Activated CD4-positive, alpha-beta T cell treated with anti-CD3 and anti-CD28 coated beads, Interleukin-2, amount 10 ng/mL, durations not matched to agents 24 days and 14 days (primary cell): ENCODE results near the gene ADCY3. TPM values are rescaled to one million over a fixed set of nuclear protein-coding genes. Genes with fewer than 3 reads are reported as not detected.
"Not testable (repeated sequence)": the region's sequence is repeated elsewhere in the genome, so short reads cannot be mapped to it uniquely, and the experiment has no call there.

Experiments
- DNase-seq: peaks from one replicate; pipeline ENCODE4 v3.0.0; 2022
- H3K27ac Mint-ChIP-seq: one replicate; pipeline ENCODE4 v1.8.0; 2022; ENCODE audit warnings: mild to moderate bottlenecking, mixed read lengths
- H3K27me3 Mint-ChIP-seq: one replicate; pipeline ENCODE4 v1.8.0; 2022; ENCODE audit warnings: mixed read lengths
- H3K36me3 Mint-ChIP-seq: one replicate; pipeline ENCODE4 v1.8.0; 2022; ENCODE audit warnings: low read depth, mild to moderate bottlenecking, mixed read lengths
- H3K4me1 Mint-ChIP-seq: one replicate; pipeline ENCODE4 v1.8.0; 2021; ENCODE audit warnings: mixed read lengths
- H3K4me3 Mint-ChIP-seq: one replicate; pipeline ENCODE4 v1.8.0; 2022; ENCODE audit warnings: mild to moderate bottlenecking, moderate library complexity, mixed read lengths
- H3K9me3 Mint-ChIP-seq: one replicate; pipeline ENCODE4 v1.8.0; 2021; ENCODE audit warnings: mixed read lengths
- intact Hi-C: fragments of 100-400 bp; cut with micrococcal nuclease; formaldehyde crosslinking; loops from one replicate; pipeline ENCODE4 v1.15.1; 2023
- total RNA-seq: library from RNA; stranded (reverse); gene quantifications from 2 replicates; pipeline ENCODE4 v1.2.3, GENCODE V29; 2022

Gene ADCY3
- total RNA-seq, 1 donor from 2014 or later = 108 TPM

GRCh38 chr2:24838541-24838940, 81.5 kb downstream of the ADCY3 start:
- no peaks in the 10 kb centered on the region for H3K27me3 Mint-ChIP-seq
- H3K4me1 Mint-ChIP-seq = no peaks in the 10 kb centered on the region
- peaks cover 20% of the 10 kb centered on the region for H3K36me3 Mint-ChIP-seq
- no peak for DNase-seq
- H3K9me3 Mint-ChIP-seq = no peaks in the 10 kb centered on the region
- intact Hi-C loops = no loop called here
- H3K4me3 Mint-ChIP-seq = no peak overlapping the region
- H3K27ac Mint-ChIP-seq = no peak overlapping the region

GRCh38 chr2:24837996-24838513, 82.0 kb downstream of the ADCY3 start:
- H3K27me3 Mint-ChIP-seq = no peaks in the 10 kb centered on the region
- no peak overlapping the region for H3K27ac Mint-ChIP-seq
- DNase-seq = no peak
- no peaks in the 10 kb centered on the region for H3K4me1 Mint-ChIP-seq
- intact Hi-C loops = no loop called here
- H3K36me3 Mint-ChIP-seq = peaks cover 23% of the 10 kb centered on the region
- no peaks in the 10 kb centered on the region for H3K9me3 Mint-ChIP-seq
- H3K4me3 Mint-ChIP-seq = no peak overlapping the region

- DNase-seq = no peak
- H3K27ac Mint-ChIP-seq = no peak overlapping the region
- intact Hi-C loops = no loop called here
- H3K4me1 Mint-ChIP-seq = no peaks in the 10 kb centered on the region
- H3K9me3 Mint-ChIP-seq = no peaks in the 10 kb centered on the region
- no peak overlapping the region for H3K4me3 Mint-ChIP-seq
- no peaks in the 10 kb centered on the region for H3K27me3 Mint-ChIP-seq
- peaks cover 23% of the 10 kb centered on the region for H3K36me3 Mint-ChIP-seq
These were observed 83.3 kb downstream of the ADCY3 start for GRCh38 chr2:24836706-24837105.

GRCh38 chr2:24836206-24836605, 83.8 kb downstream of the ADCY3 start:
- H3K9me3 Mint-ChIP-seq = no peaks in the 10 kb centered on the region
- no peak overlapping the region for H3K27ac Mint-ChIP-seq
- no peaks in the 10 kb centered on the region for H3K4me1 Mint-ChIP-seq
- no peak overlapping the region for H3K4me3 Mint-ChIP-seq
- intact Hi-C loops = no loop called here
- DNase-seq = no peak
- H3K36me3 Mint-ChIP-seq = peaks cover 23% of the 10 kb centered on the region
- no peaks in the 10 kb centered on the region for H3K27me3 Mint-ChIP-seq

GRCh38 chr2:24835411-24835810, 84.6 kb downstream of the ADCY3 start:
- peaks cover 23% of the 10 kb centered on the region for H3K36me3 Mint-ChIP-seq
- not testable (repeated sequence) for H3K4me3 Mint-ChIP-seq, H3K27me3 Mint-ChIP-seq

GRCh38 chr2:24834733-24835395, 85.2 kb downstream of the ADCY3 start:
- Mint-ChIP-seq H3K4me1 (no peaks in the 10 kb centered on the region), H3K9me3 (no peaks in the 10 kb centered on the region), H3K4me3 (no peak overlapping the region), H3K27me3 (no peaks in the 10 kb centered on the region), H3K36me3 (peaks cover 23% of the 10 kb centered on the region), H3K27ac (no peak overlapping the region)
- no peak for DNase-seq
- intact Hi-C loops = no loop called here

More at GRCh38 chr2:24835411-24835810, 84.6 kb downstream of the ADCY3 start:
- H3K9me3 Mint-ChIP-seq, DNase-seq, H3K27ac Mint-ChIP-seq, H3K4me1 Mint-ChIP-seq, intact Hi-C loops: not testable (repeated sequence)

- Mint-ChIP-seq H3K36me3 (peaks cover 23% of the 10 kb centered on the region), H3K27me3 (no peaks in the 10 kb centered on the region), H3K4me3 (no peak overlapping the region), H3K27ac (no peak overlapping the region), H3K9me3 (no peaks in the 10 kb centered on the region), H3K4me1 (no peaks in the 10 kb centered on the region)
- intact Hi-C loops = no loop called here
- DNase-seq = no peak
These were observed 86.0 kb downstream of the ADCY3 start for GRCh38 chr2:24833821-24834732.

- H3K27ac Mint-ChIP-seq = peak overlapping the region; percentile 48
- H3K4me1 Mint-ChIP-seq = no peaks in the 10 kb centered on the region
- no peaks in the 10 kb centered on the region for H3K27me3 Mint-ChIP-seq
- no peaks in the 10 kb centered on the region for H3K9me3 Mint-ChIP-seq
- peaks cover 23% of the 10 kb centered on the region for H3K36me3 Mint-ChIP-seq
- DNase-seq = no peak
- intact Hi-C loops = no loop called here
- H3K4me3 Mint-ChIP-seq = no peak overlapping the region
These were observed 86.9 kb downstream of the ADCY3 start for GRCh38 chr2:24832931-24833701.

GRCh38 chr2:24832521-24832920, 87.5 kb downstream of the ADCY3 start:
- Mint-ChIP-seq H3K27me3 (no peaks in the 10 kb centered on the region), H3K36me3 (peaks cover 24% of the 10 kb centered on the region), H3K9me3 (no peaks in the 10 kb centered on the region), H3K4me1 (peaks cover 2% of the 10 kb centered on the region), H3K27ac (peak overlapping the region; percentile 48), H3K4me3 (no peak overlapping the region)
- no peak for DNase-seq
- intact Hi-C loops = no loop called here

- intact Hi-C loops = no loop called here
- Mint-ChIP-seq H3K9me3 (no peaks in the 10 kb centered on the region), H3K27ac (no peak overlapping the region), H3K4me3 (no peak overlapping the region), H3K4me1 (peaks cover 6% of the 10 kb centered on the region), H3K27me3 (no peaks in the 10 kb centered on the region), H3K36me3 (peaks cover 23% of the 10 kb centered on the region)
- no peak for DNase-seq
These were observed 88.0 kb downstream of the ADCY3 start for GRCh38 chr2:24832073-24832461.

- Mint-ChIP-seq H3K9me3 (no peaks in the 10 kb centered on the region), H3K4me3 (no peak overlapping the region), H3K27me3 (no peaks in the 10 kb centered on the region), H3K4me1 (peaks cover 13% of the 10 kb centered on the region), H3K36me3 (peaks cover 22% of the 10 kb centered on the region), H3K27ac (no peak overlapping the region)
- DNase-seq = no peak
- intact Hi-C loops = no loop called here
These were observed 88.6 kb downstream of the ADCY3 start for GRCh38 chr2:24831221-24832072.

GRCh38 chr2:24830786-24831185, 89.3 kb downstream of the ADCY3 start:
- Mint-ChIP-seq H3K27ac (no peak overlapping the region), H3K4me1 (peaks cover 19% of the 10 kb centered on the region), H3K27me3 (no peaks in the 10 kb centered on the region), H3K9me3 (no peaks in the 10 kb centered on the region), H3K36me3 (peaks cover 21% of the 10 kb centered on the region), H3K4me3 (no peak overlapping the region)
- no peak for DNase-seq
- intact Hi-C loops = no loop called here

- no peaks in the 10 kb centered on the region for H3K9me3 Mint-ChIP-seq
- DNase-seq = no peak
These were observed 89.7 kb downstream of the ADCY3 start for GRCh38 chr2:24830351-24830750.

More at GRCh38 chr2:24830351-24830750, 89.7 kb downstream of the ADCY3 start:
- no peak overlapping the region for H3K27ac Mint-ChIP-seq
- no peaks in the 10 kb centered on the region for H3K27me3 Mint-ChIP-seq
- intact Hi-C loops = no loop called here
- H3K4me1 Mint-ChIP-seq = peaks cover 23% of the 10 kb centered on the region
- H3K4me3 Mint-ChIP-seq = no peak overlapping the region
- H3K36me3 Mint-ChIP-seq = peaks cover 24% of the 10 kb centered on the region
